GM19467 (cell line): Measurements from ENCODE around the gene UFD1.

Experiments used
- ATAC-seq: cut with Tn5 transposase; IDR thresholded peaks from one replicate; pipeline ENCODE4 v1.9.1; 2021; ENCODE audit warnings: mild to moderate bottlenecking, moderate library complexity; ENCODE audit not compliant: unreplicated experiment

Gene UFD1

DNA sequence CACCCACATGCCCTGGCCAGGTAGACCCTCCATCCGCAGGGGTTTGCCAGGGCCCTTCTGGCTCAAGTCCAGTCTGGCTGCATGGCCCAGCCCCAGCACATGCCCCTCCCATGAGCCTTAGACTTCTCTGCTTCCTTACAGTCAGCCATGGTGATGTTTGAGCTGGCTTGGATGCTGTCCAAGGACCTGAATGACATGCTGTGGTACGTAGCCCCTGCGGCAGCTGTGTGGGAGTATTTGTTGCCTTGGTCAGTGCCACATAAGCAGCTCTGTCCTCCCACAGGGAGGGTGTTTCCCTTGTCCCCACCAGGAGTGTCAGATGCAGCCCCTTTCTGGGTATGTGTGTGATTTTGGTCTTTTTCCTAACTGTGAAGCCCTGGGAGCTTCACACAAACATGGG lies 18.3 kb upstream of the UFD1 start:
- no peak for ATAC-seq

DNA sequence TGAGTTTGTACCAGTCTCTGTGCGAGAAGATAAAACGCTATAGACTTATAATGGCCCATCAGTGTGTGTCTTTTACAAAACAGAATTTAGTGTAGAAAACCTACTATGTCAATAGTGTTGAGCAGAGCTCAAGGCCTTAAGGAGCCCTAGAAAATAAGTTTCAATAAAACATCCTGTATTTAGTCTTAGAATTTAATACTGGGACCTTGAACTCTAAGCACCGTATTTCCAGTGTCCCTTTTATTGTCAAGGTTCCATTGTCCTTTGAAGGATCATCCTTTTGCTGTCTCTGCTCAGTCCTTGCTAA lies 17.3 kb upstream of the UFD1 start:
- no peak for ATAC-seq

DNA sequence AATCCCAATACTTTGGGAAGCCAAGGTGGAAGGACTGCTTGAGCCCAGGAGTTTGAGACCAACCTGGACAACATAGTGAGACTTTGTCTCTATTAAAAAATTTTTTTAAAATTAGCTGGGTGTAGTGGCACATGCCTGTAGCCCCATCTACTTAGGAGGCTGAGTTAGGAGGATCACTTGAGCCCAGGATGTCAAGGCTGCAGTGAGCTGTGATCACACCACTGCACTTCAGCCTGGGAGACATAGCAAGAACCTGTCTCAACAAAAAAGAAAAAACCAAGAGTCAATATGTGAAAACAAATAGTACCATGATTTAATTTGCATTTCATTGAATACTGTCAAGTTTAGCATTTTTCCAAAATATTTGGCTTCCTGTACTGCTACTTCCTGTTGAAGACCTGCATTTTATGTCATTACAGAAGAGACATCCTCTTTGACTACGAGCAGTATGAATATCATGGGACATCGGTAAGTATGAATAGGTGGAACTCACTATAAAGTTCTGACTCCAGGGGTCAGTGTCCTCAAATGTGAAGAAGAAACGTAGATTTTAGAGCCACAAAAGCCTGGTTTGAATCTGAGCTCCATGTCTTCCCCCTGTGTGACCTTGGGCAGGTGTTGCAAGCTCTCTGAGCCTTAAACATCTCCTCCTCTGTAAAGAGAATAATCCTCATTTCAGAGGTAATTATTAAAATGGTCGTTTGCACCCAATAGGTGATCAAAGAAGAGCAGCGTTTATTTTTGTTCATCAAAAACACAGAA lies 16.8 kb upstream of the UFD1 start:
- no peak for ATAC-seq

DNA sequence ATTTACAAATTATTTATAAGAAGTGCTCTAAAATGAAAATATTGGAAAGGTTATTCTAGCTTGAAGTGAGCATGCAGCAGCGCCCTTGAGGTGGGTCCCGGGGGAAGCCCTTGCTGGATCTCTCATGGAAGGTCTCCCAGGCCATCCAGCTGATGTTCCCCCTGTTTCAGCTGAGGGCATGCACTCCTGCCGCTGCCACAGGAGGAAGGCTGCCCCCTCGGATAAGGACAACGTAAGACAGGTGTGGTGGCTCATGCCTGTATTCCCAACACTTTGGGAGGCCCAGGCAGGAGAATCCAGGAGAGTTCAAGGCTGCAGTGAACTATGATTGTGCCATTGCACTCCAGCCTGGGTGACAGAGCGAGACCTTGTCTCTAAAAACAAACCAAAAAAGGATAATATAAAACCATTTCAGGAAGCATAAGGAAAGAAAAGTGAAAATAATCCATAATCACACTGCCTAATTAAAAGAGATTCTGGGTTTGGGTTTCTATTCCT lies 15.7 kb upstream of the UFD1 start:
- ATAC-seq: no peak

DNA sequence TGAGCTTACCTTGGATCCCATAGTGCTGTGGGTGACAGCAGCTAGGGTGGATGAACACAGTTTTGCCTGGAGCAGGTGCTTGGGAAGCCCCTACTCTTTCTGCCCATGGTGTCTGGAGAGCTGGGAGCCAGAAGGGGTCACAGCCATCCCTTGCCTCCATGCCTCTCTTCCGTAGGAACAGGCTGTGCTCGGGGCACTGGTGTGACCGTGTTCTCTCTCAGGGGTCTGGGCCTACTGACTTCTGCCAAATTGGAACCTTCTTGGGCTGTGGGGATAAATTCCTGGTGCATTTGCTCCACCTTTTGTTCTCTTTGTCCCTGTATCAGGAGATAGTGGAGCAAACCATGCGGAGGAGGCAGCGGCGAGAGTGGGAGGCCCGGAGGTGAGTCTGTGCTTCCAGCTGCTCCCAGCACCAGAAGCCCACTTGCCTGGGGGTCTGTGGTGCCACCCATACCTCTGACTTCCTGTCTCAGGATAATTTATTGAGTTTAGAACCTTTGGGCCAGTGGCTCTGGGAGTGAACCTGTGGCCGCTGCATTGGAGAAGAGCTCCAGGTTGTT lies 15.1 kb upstream of the UFD1 start:
- ATAC-seq: no peak

DNA sequence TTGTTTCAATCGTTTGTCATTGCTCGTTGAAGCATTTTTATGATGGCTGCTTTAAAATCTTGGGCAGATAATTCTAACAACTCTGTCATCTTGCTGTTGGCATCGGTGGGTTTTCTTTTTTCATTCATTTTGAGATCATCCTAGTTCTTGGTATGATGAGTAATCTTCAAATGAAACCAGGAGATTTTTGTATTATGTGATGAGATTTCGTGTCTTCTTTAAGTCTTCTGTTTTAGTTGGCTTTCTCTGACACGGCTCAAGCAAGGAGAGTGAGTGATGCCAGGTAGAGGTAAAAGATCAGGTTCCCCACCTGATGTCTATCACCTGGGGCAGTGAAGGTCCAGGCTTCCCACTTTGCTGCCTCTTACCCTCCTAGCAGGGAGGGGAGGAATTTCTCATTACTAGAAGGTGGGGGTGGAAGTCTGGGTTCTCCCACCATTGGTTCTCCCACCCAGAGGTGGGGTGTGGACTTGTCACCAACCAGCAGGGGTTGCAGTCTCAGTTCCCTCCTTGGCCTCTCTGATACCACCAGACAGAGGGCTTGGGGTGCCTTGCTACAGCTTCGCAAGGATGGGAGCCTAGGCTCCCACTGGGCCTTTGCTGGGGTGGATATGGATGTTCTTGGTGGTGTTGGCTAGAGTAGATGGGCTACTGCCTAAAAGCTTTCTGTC lies 13.6 kb upstream of the UFD1 start:
- ATAC-seq: no peak

DNA sequence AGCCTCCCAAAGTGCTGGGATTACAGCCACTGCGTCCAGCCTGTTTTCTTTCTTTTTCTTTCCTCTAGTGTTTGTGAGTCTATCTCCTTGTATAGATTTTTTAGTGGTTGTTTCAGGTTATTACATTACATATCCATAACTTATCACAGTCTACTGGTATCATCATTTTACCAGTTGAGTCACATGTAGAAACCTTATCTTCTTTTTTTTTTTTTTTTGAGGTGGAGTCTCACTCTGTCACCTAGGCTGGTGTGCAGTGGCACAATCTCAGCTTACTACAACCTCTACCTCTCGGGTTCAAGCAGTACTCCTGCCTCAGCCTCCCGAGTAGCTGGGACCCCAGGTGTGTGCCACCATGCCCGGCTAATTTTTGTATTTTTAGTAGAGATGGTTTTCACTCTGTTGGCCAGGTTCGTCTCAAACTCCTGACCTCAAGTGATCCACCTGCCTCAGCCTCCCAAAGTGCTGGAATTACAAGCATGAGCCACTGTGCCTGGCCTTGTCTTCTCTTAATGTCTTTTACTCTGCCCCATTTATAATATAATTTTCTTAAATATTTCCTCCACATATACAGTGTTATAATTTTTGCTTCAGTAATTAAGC lies 11.7 kb upstream of the UFD1 start:
- ATAC-seq: no peak

DNA sequence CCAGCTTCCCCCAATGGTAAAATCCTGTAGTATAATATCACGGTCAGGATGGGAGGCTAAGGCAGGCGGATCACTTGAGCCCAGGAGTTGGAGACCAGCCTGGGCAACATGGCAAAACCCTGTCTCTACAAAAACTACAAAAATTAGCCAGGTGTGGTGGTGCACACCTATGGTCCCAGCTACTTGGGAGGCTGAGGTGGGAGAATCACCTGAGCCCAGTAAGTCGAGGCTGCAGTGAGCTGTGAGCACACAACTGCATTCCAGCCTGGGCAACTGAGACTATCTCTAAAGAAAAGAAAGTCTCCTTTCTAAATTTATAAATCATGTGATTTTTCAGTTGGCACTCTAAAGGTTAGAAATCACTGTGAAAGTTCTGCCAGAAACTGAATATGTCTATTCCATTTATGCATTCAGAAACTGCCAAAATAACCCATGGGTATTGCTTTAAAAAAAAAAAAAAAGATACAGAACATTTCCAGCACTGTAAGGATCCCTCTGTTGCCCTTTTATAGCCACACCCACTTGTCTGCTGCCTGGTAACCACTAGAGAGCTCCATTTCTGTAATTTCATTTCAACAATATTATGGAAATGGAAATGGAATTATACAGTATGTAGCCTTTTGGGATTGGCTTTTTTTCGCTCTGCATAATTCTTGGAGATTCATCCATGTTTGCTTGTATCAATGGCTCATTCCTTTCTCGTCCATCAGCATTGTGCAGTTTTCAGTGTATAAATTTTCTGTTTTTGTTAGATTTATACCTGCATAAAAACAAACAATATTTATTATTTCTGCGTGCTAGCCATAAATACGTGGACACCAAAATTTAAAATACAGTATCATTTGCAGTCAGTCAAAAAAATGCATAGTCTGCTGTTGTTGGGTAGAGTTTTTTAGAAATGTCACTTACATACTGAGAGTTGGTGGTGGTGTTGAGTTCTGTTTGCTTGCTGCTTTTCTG lies 10.2 kb upstream of the UFD1 start:
- ATAC-seq: no peak

DNA sequence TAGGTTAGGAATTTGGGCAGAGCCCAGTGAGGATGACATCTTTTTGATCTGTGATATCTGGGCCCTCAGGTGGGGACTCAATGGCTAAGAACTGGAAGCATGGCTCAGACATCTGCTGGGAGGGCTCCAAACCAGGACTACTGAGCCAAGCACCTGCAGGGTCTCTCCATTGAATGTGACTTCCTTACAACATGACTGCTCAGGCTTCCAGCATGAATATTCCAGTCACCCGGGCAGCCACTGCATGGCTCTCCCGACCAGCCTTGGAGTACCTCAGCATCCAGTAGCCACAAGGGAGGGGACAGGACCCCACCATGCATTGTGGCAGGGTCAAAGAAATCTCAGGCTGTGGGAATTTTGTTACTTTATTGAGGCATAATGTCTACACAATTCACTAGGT lies 9.3 kb upstream of the UFD1 start:
- ATAC-seq: no peak

DNA sequence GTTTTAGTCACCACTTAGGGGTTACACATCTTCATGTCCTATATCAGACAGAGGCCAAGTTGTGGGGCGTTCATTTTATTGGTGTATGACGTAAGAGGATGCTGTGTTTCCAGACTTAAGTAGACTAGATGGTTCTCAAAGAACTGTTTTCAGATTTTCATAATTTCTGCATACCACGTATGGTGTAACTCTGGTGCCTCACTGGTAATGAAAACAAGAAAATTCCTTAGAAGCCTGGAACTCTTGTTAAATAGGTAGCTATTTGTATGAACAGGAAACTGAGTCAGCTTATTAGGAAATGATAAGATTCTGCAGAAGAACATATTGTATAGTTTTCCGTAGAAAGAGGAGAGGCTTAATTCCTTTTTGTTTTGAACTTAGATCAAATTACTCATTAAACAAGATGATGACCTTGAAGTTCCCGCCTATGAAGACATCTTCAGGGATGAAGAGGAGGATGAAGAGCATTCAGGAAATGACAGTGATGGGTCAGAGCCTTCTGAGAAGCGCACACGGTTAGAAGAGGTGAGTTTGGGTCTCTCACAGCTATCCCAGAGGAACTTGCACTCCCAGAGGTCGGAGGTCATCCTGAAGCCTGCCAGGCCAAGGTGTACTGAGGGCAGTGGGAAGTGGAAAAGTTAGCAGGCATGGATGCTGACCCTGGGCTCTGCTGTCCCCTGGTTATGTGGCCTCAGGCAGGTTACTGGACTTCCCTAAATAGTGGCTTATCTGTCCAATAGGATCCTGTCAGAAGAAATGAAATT lies 4.7 kb upstream of the UFD1 start:
- ATAC-seq: no peak

DNA sequence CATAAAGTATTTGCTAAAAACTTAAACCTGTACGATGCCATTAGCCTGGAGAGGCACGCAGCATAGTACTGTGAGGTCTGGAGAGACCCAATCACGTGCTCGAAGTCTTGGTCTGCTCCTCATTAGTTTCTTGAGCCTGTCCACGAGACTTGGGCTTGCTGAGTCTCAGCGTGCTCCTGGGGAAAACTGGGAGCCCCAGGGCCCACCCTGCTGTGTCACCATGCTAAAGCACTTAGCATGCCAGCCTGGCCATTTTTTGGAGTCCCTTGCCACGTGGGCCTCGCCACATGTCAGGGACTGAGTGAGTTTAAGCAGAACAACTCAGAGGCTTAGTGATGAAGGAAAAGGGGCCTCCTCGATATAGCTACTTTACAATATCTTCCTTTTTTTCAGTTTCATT lies 3.3 kb upstream of the UFD1 start:
- ATAC-seq: no peak

DNA sequence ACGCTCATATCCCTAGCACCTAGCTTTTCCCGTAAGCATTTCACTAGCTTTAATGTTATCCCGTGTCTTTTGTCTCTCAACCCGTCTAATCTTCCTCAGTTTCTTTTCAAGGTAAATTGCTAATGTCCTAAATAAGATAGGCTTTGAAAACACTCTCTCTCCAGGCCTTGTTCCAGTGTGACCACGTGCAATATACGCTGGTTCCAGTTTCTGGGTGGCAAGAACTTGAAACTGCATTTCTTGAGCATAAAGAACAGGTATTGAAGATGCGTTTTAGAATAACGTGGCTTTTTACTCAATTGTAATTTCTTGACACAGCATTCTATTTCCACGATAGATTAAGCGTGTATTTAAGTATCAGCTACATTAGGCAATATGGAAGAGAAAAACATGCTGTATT lies 1.8 kb upstream of the UFD1 start:
- ATAC-seq: no peak

DNA sequence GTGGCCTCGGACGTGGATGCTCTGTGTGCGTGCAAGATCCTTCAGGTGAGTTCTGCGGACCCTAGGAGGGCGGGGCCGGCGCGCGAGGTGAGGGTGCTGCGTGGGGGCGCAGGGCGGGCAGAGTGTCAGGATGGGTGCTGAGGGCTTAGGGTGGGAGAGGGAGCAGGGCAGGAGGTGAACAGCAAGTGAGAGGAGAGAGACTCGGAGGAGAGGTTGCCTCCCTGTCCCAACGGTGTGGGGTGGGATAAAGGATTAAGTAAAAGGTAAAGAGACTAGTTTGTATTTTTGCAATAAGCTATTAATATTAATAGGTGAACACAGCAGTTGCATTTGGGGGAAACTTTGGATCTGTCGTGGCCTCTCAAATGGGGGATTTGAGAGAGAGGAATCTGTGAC lies 1.2 kb upstream of the UFD1 start:
- no peak for ATAC-seq

DNA sequence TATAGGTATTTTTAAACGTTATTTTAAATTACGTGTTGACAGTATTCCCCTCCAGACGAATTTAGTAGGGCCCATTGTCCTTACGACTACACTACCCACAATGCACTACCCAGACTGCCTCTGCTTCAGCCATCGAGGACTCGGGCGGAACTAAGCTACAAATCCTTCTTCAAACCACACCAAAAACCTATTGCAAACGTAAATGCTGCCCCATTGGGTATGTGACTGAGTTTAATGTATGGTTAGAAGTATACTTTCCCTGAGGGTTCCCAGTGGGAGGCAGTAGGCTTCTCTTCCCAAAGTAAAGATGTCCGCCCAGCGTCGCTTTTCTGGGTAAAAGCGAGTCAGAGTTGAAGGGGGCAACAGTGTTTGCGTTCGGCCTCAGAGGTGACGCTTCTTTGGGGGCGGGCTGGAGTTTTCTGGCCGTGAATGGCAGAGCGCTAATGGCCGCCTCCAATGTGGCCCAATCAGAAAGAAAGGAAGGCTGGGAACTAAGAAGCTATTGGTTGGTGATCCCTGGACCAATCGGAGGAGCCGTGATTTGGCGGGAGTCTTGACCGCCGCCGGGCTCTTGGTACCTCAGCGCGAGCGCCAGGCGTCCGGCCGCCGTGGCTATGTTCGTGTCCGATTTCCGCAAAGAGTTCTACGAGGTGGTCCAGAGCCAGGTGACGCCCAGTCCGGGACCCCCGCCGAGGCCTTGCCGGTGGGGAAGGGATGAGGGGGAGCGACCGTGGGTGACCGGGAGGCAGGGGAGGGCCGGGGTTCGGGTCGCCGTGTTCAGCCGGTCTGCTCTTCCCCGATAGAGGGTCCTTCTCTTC lies 571 bp upstream of the UFD1 start, which contains the start of gene CDC45:
Gene CDC45 (plus strand): TSS at position 566 of the 818 bp plus-strand sequence. CDS start 49 bp downstream, at position 615.
- peak; percentile 79 for ATAC-seq

DNA sequence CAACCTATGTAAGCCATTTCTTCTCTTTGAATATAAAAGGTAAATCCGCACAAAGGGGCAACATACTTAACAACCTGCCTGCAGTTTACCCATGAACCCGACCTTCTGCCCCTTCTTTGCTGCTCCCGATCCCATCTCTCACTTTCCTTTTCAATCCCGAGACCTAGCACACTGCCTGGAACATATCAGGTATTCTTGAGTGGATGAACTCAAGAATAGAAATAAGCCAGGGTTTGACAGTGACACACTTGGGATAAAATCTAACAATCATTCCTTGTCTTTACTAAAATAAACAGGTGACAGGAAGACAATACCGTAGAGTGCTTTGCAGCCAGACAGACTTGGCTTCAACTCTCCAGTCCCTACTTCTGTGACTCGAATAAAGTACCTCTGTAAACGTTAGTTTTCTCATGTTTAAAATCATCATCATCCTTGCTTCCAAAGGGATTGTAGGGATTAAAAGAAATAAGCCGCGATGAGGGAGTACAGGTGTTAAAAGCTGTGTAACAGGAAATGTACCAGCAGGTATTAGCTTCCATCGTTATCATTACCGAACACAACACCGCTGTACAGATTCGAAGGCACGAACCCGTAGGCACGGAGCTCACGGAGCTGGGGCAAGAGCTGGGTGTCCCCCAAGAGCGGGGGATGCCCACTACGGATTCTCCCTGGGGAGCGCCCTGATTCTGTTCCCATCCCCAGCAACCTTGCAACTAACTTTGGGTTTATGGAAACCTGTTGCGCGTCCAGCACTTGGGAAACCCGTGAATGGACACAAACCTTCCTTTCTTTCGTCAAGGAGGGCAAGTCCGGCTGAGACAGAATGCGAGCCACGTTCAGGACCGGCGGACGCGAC lies 720 bp downstream of the UFD1 start:
- ATAC-seq: no peak

DNA sequence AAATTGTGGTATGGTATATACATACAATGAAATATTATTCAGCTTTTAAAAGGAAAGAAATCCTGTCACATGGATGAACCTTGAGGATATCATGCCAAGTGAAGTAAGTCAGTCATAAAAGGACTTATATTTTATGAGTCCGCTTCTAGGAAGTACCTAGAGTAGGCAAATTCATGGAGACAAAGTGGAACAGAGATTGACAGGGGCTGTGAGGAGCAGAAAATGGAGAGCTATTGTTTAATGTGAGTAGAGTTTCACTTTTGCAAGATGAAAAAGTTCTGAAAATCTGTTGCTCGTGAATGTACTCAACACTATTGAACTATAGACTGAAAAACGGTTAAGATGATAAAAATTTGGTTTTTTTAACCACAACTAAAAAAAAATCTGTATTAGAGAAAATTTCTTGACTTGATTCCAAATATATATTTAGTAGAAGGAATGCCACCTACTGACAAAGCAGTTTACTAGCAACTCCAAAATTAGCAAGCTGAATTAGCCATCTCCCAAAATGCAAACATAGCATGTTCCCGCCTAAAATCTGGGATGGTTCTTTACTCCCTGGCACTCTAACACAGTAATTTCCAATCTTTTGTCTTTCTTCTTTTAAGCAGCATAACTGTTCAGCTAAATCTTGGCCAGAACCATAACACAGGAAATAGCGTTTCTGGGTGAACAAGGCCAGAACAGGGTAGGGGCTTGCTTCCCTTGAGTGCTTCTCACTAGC lies 1.5 kb downstream of the UFD1 start:
- no peak for ATAC-seq

DNA sequence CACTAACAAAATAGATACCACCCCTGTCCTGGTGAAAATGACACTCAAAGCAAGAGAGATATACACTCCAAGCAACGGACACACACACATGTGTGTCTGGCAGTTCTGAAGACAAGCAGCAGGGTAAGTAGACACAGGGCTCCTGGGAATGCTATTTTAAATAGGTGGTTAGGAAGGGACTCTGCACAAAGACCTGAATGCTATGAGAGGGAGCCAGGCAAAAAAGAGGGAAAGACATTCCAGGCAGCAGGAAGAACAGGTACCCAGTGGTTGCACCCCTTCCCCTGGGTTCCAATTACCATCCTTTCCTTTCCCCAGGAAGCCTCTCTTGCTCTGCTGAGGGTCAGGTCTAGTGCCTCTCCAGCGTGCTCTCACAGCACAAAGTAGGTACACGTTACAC lies 3.0 kb downstream of the UFD1 start:
- no peak for ATAC-seq

DNA sequence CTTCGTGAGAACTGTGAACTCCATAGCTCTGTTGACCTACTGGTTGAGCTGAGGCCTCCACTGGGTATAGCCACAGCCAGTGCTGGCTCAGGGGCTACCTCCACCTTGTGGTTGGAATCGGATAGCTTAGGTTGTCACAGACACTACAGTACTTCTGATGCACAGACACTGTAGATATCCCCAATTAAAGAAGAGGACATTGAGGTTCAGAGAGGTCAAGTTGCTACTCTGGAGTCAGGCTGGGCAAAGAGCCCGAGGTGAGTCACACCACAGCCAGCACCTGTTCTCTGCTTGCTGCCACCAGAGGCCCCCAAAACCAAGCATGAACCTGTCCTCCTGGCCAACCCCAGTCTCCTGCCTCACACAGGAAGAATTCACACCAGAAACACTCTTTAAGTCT lies 5.4 kb downstream of the UFD1 start:
- no peak for ATAC-seq
